GM23338 (cell line): ENCODE results near the gene ANGPT4. TPM values are rescaled to one million over a fixed set of nuclear protein-coding genes. Genes with fewer than 3 reads are reported as not detected.
A peak's percentile ranks its signal among the peaks of the same experiment; 100 is the strongest.

Source experiments
- ATAC-seq: fragments of 200-7000 bp; cut with Tn5 transposase; 3 replicates; pipeline ENCODE4 v1.9.1; 2020
- DNase-seq: peaks from one replicate; pipeline ENCODE4 v3.0.0-alpha.2; 2015; ENCODE audit warnings: low spot score
- H2AFZ ChIP-seq: fragments of 200-600 bp; sonication (generic); 2 replicates; pipeline ENCODE4 v1.8.0; 2016; ENCODE audit warnings: antibody characterized with exemption, mild to moderate bottlenecking, moderate library complexity
- H3F3A ChIP-seq: fragments of 200-600 bp; sonication (generic); replicated peaks from 2 replicates; pipeline ENCODE4 v1.8.0; 2017; ENCODE audit warnings: antibody characterized with exemption, mixed run types, low read depth
- H3K27ac ChIP-seq: fragments of 200-600 bp; sonication (generic); 2 replicates; pipeline ENCODE4 v1.6.1; 2016; ENCODE audit warnings: low read depth
- H3K27me3 ChIP-seq: fragments of 200-600 bp; sonication (generic); 2 replicates; pipeline ENCODE4 v1.8.0; 2016; ENCODE audit warnings: mild to moderate bottlenecking, mixed run types, moderate library complexity; ENCODE audit not compliant: insufficient read depth
- H3K36me3 ChIP-seq: fragments of 200-600 bp; sonication (generic); 2 replicates; pipeline ENCODE4 v1.8.0; 2016; ENCODE audit warnings: mild to moderate bottlenecking; ENCODE audit not compliant: insufficient read depth
- H3K4me1 ChIP-seq: fragments of 200-600 bp; sonication (generic); 2 replicates; pipeline ENCODE4 v1.8.0; 2016; ENCODE audit warnings: mild to moderate bottlenecking, moderate library complexity; ENCODE audit not compliant: insufficient read depth
- H3K4me2 ChIP-seq: fragments of 200-600 bp; sonication (generic); 2 replicates; pipeline ENCODE4 v1.7.1; 2017; ENCODE audit warnings: mixed run types
- H3K4me3 ChIP-seq: fragments of 200-600 bp; sonication (generic); 2 replicates; pipeline ENCODE4 v1.6.1; 2016; ENCODE audit warnings: mixed run types
- H3K79me2 ChIP-seq: fragments of 200-600 bp; sonication (generic); replicated peaks from 2 replicates; pipeline ENCODE4 v1.8.0; 2017; ENCODE audit warnings: mild to moderate bottlenecking; ENCODE audit not compliant: insufficient read depth
- H3K9me2 ChIP-seq: fragments of 200-600 bp; sonication (generic); 2 replicates; pipeline ENCODE4 v1.8.0; 2017; ENCODE audit not compliant: insufficient read depth
- H4K20me1 ChIP-seq: fragments of 200-600 bp; sonication (generic); replicated peaks from 2 replicates; pipeline ENCODE4 v1.8.0; 2017; ENCODE audit warnings: mild to moderate bottlenecking; ENCODE audit not compliant: insufficient read depth
- H3K27ac Mint-ChIP-seq: 2 replicates; pipeline ENCODE4 v1.8.0; 2020; ENCODE audit warnings: inconsistent platforms, mild to moderate bottlenecking, moderate library complexity, mixed read lengths
- H3K27me3 Mint-ChIP-seq: 3 replicates; pipeline ENCODE4 v1.8.0; 2022; ENCODE audit warnings: low read depth, mild to moderate bottlenecking, moderate library complexity, mixed read lengths, inconsistent platforms; ENCODE audit not compliant: insufficient read depth, poor library complexity
- H3K36me3 Mint-ChIP-seq: 3 replicates; pipeline ENCODE4 v1.8.0; 2021; ENCODE audit warnings: low read depth, mild to moderate bottlenecking, inconsistent platforms, moderate library complexity, mixed read lengths
- H3K4me1 Mint-ChIP-seq: 3 replicates; pipeline ENCODE4 v1.8.0; 2020; ENCODE audit warnings: mild to moderate bottlenecking, inconsistent platforms, mixed read lengths
- H3K4me3 Mint-ChIP-seq: 3 replicates; pipeline ENCODE4 v1.8.0; 2021; ENCODE audit warnings: moderate library complexity, mild to moderate bottlenecking, inconsistent platforms, mixed read lengths
- H3K9me3 Mint-ChIP-seq: 3 replicates; pipeline ENCODE4 v1.8.0; 2020; ENCODE audit warnings: moderate library complexity, mild to moderate bottlenecking, inconsistent platforms, mixed read lengths
- CTCF ChIP-seq, 2 experiments: fragments of 200-600 bp in 1 of 2; sonication (generic) in 1 of 2; conservative IDR thresholded peaks; 2 replicates each; pipeline versions ENCODE4 v1.5.1 to v1.6.1; 2016 to 2017; ENCODE audit warnings: antibody characterized with exemption in 2 of 2, low read depth in 2 of 2, mild to moderate bottlenecking in 2 of 2, moderate library complexity in 1 of 2
- JUNB ChIP-seq: IDR thresholded peaks from one replicate; pipeline ENCODE4 v1.6.1; 2016; ENCODE audit warnings: antibody characterized with exemption; ENCODE audit not compliant: unreplicated experiment
- NANOG ChIP-seq: IDR thresholded peaks from 2 replicates; pipeline ENCODE4 v1.6.1; 2016; ENCODE audit warnings: antibody characterized with exemption, borderline replicate concordance
- POLR2AphosphoS5 ChIP-seq: IDR thresholded peaks from 2 replicates; pipeline ENCODE4 v1.6.1; 2016; ENCODE audit warnings: antibody characterized with exemption, low read depth
- STAT1 ChIP-seq: IDR thresholded peaks from one replicate; pipeline ENCODE4 v1.6.1; 2016; ENCODE audit warnings: antibody characterized with exemption; ENCODE audit not compliant: unreplicated experiment
- ZNF114 ChIP-seq: fragments of 250-450 bp; sonication (Bioruptor Pico); IDR thresholded peaks from 2 replicates; pipeline ENCODE4 v1.5.0; 2020; ENCODE audit warnings: mild to moderate bottlenecking, moderate library complexity
- ZNF462 ChIP-seq: fragments of 250-450 bp; sonication (Bioruptor Pico); IDR thresholded peaks from 2 replicates; pipeline ENCODE4 v1.5.0; 2020; ENCODE audit warnings: mild to moderate bottlenecking, moderate library complexity
- polyA plus RNA-seq: library from polyadenylated mRNA; unstranded; fragments of >200 nt; fragmentation: Nextera tagmentation; extraction: Ambion mirVana; gene quantifications from 2 replicates; pipeline ENCODE4 v1.2.1, GENCODE V29; 2016
- total RNA-seq: library from RNA; depleted of rRNA; stranded (reverse); fragments of >200 nt; shearing (Covaris generic); gene quantifications from 2 replicates; pipeline ENCODE4 v1.2.3, GENCODE V29; 2014

The ANGPT4 gene
- total and polyA plus RNA-seq, 2 experiments from 2014 or later: 0.17 TPM; not detected in 1

GRCh38 chr20:934186-934840 lies 18.2 kb upstream of the ANGPT4 start:
- Histone ChIP-seq H3K4me2 (no peak overlapping the region), H3K9me2 (no peaks in the 10 kb centered on the region), H3K27me3 (no peaks in the 10 kb centered on the region), H3K36me3 (peaks cover 15% of the 10 kb centered on the region), H3K27ac (no peak overlapping the region), H3K79me2 (no peaks in the 10 kb centered on the region), H2AFZ (peak overlapping the region; percentile 82; the same call in 1 of the 2 replicates), H3K4me3 (no peak overlapping the region), H3F3A (no peaks in the 10 kb centered on the region), H3K4me1 (no peaks in the 10 kb centered on the region), H4K20me1 (no peaks in the 10 kb centered on the region)
- Mint-ChIP-seq H3K27me3 (no peaks in the 10 kb centered on the region), H3K4me3 (no peak overlapping the region), H3K9me3 (peaks cover 36% of the 10 kb centered on the region), H3K27ac (no peak overlapping the region), H3K4me1 (peaks cover 3% of the 10 kb centered on the region; the same call in 2 of the 3 replicates), H3K36me3 (peaks cover 13% of the 10 kb centered on the region)
- DNase-seq: peak; percentile 71
- TF ChIP-seq CTCF (conservative IDR thresholded peaks at IDR 0.05; ENCODE audit: low read depth in 2 of 2): peak; percentile 55 to 78
- no peak for TF ChIP-seq NANOG
- TF ChIP-seq ZNF114 (CRISPR knock-in tag): no peak
- TF ChIP-seq JUNB: no peak
- TF ChIP-seq POLR2AphosphoS5: no peak
- TF ChIP-seq STAT1: no peak
- no peak for TF ChIP-seq ZNF462 (CRISPR knock-in tag)
- peak; percentile 96 for ATAC-seq
